ENCODE measurements around the gene NFASC. TPM values are rescaled to one million over a fixed set of nuclear protein-coding genes. Genes with fewer than 3 reads are reported as not detected.

NFASC gene
- polyA plus RNA-seq, 4 donors = 12.1 to 40.5 (median 16.4) TPM

GRCh38 chr1:204947747-204948146, 77.1 kb downstream of the NFASC start:
- no peak for DNase-seq (ENCODE audit: low read depth in 4 of 4, low spot score in 2 of 4)

GRCh38 chr1:204950353-204951001, 79.8 kb downstream of the NFASC start:
- DNase-seq (ENCODE audit: low read depth in 4 of 4, low spot score in 2 of 4) = no peak

- no peak for DNase-seq (ENCODE audit: low read depth in 4 of 4, low spot score in 2 of 4)
These were observed 88.0 kb downstream of the NFASC start for GRCh38 chr1:204958317-204959307.

- no peak for DNase-seq (ENCODE audit: low read depth in 4 of 4, low spot score in 2 of 4)
These were observed 88.7 kb downstream of the NFASC start for GRCh38 chr1:204959374-204959773.

- DNase-seq (ENCODE audit: low read depth in 4 of 4, low spot score in 2 of 4) = no peak
These were observed 89.2 kb downstream of the NFASC start for GRCh38 chr1:204959836-204960235.

- DNase-seq (ENCODE audit: low read depth in 4 of 4, low spot score in 2 of 4) = no peak
These were observed 89.9 kb downstream of the NFASC start for GRCh38 chr1:204960306-204961125.

GRCh38 chr1:204961765-204962419, 91.2 kb downstream of the NFASC start:
- no peak for DNase-seq (ENCODE audit: low read depth in 4 of 4, low spot score in 2 of 4)

GRCh38 chr1:204962742-204963632, 92.3 kb downstream of the NFASC start:
- DNase-seq (ENCODE audit: low read depth in 4 of 4, low spot score in 2 of 4) = no peak

GRCh38 chr1:204967451-204967850, 96.8 kb downstream of the NFASC start:
- DNase-seq (ENCODE audit: low read depth in 4 of 4, low spot score in 2 of 4) = no peak

GRCh38 chr1:204968135-204968534, 97.5 kb downstream of the NFASC start:
- DNase-seq (ENCODE audit: low read depth in 4 of 4, low spot score in 2 of 4) = no peak

- DNase-seq (ENCODE audit: low read depth in 4 of 4, low spot score in 2 of 4) = no peak
These were observed 98.3 kb downstream of the NFASC start for GRCh38 chr1:204968951-204969350.

GRCh38 chr1:204970937-204971336, 100.3 kb downstream of the NFASC start:
- DNase-seq (ENCODE audit: low read depth in 4 of 4, low spot score in 2 of 4) = no peak

GRCh38 chr1:204971517-204972336, 101.1 kb downstream of the NFASC start:
- DNase-seq (ENCODE audit: low read depth in 4 of 4, low spot score in 2 of 4) = no peak

- no peak for DNase-seq (ENCODE audit: low read depth in 4 of 4, low spot score in 2 of 4)
These were observed 101.8 kb downstream of the NFASC start for GRCh38 chr1:204972426-204972825.

- no peak for DNase-seq (ENCODE audit: low read depth in 4 of 4, low spot score in 2 of 4)
These were observed 102.8 kb downstream of the NFASC start for GRCh38 chr1:204973449-204973848.

GRCh38 chr1:204974327-204974726, 103.7 kb downstream of the NFASC start:
- DNase-seq (ENCODE audit: low read depth in 4 of 4, low spot score in 2 of 4) = no peak

- DNase-seq (ENCODE audit: low read depth in 4 of 4, low spot score in 2 of 4) = no peak
These were observed 104.4 kb downstream of the NFASC start for GRCh38 chr1:204975021-204975420.

- peak in 1 of 4 donors; percentile 46 for DNase-seq (ENCODE audit: low read depth in 4 of 4, low spot score in 2 of 4)
These were observed 105.0 kb downstream of the NFASC start for GRCh38 chr1:204975568-204976235.
